A549 treated with RU486 at 1 μM for 4 hours (cell line): Measurements from ENCODE around the gene TMEM18. TPM values are rescaled to one million over a fixed set of nuclear protein-coding genes. Genes with fewer than 3 reads are reported as not detected.

Source experiments
- total RNA-seq: library from RNA; stranded (reverse); fragments of 200-300 nt; extraction: Qiagen RNA extraction; gene quantifications from 5 replicates; pipeline ENCODE4 v1.2.3, GENCODE V29; 2022; ENCODE audit warnings: low read depth

TMEM18 gene
- 38.4 to 46.7 TPM (median 44.9 TPM) in 5 replicates for total RNA-seq

GRCh38 chr2:677056-677958 lies at the start of gene TMEM18:
Gene TMEM18 (minus strand): TSS chr2:677406. CDS start chr2:677345, 61 bp downstream.

